Duodenal mucosa (tissue), 2 donors: ENCODE data around the gene TSEN2.

ENCODE experiments used
- H3K27ac ChIP-seq: one replicate; pipeline ENCODE4 v1.7.0; 2013; ENCODE audit warnings: low read depth, low read length
- H3K27me3 ChIP-seq, 2 donors: one replicate each; pipeline ENCODE4 v1.7.0; 2013; ENCODE audit warnings: low read length in 2 of 2, control low read depth in 1 of 2; ENCODE audit not compliant: insufficient read depth in 2 of 2, control insufficient read depth in 1 of 2
- H3K36me3 ChIP-seq, 2 donors: one replicate each; pipeline ENCODE4 v1.7.0; 2013; ENCODE audit warnings: low read length in 2 of 2, control low read depth in 1 of 2; ENCODE audit not compliant: insufficient read depth in 2 of 2, control insufficient read depth in 1 of 2
- H3K4me1 ChIP-seq, 2 donors: one replicate each; pipeline ENCODE4 v1.7.0; 2013; ENCODE audit warnings: low read length in 2 of 2, control low read depth in 1 of 2; ENCODE audit not compliant: insufficient read depth in 2 of 2, control insufficient read depth in 1 of 2
- H3K4me3 ChIP-seq, 2 donors: one replicate each; pipeline ENCODE4 v1.7.0; 2013; ENCODE audit warnings: low read length in 2 of 2, low read depth in 1 of 2
- H3K9ac ChIP-seq, 2 donors: one replicate each; pipeline ENCODE4 v1.7.0; 2013; ENCODE audit warnings: low read length in 2 of 2, low read depth in 1 of 2
- H3K9me3 ChIP-seq, 2 donors: one replicate each; pipeline ENCODE4 v1.7.0; 2013; ENCODE audit warnings: low read length in 2 of 2, control low read depth in 1 of 2; ENCODE audit not compliant: control insufficient read depth in 1 of 2

The TSEN2 gene

GRCh38 chr3:12484198-12484982 lies at the start of gene TSEN2:
Gene TSEN2 (plus strand): TSS chr3:12484480. CDS start chr3:12489801, 5,321 bp downstream.
- Histone ChIP-seq H3K27me3 (no peaks in the 10 kb centered on the region), H3K9me3 (no peaks in the 10 kb centered on the region), H3K4me1 (peaks cover 27 to 40% of the 10 kb centered on the region in 2 donors), H3K36me3 (no peaks in the 10 kb centered on the region), H3K9ac (peak within 1 kb of the TSS; percentile 71 to 81), H3K4me3 (peak within 1 kb of the TSS; percentile 87 to 94), H3K27ac (peak within 1 kb of the TSS; percentile 70)

- no peak overlapping the region for H3K4me3 ChIP-seq
These were observed 47.6 kb upstream of the TSEN2 start for GRCh38 chr3:12436514-12437220.

DNA sequence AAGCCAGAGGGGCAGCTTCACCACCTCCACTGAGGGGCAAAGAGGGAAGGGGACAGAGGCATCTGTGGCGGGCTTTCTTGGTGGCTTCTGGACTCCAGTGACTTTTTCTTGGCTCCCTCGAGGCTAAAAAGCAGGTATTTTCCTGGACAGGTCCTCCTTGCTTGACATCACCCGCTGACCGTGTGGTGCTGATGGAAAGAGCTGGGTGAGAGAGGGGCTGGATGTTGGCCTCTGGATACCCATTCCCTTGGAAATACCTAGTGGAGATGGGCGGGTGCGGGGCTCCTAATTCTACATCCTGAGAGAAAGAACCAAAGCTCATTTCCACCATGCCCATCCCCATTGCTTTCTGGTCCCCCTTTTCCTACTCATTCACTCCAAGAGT lies 47.1 kb upstream of the TSEN2 start:
- Histone ChIP-seq H3K9ac (no peak overlapping the region), H3K27me3 (no peaks in the 10 kb centered on the region), H3K27ac (no peak overlapping the region), H3K9me3 (no peaks in the 10 kb centered on the region), H3K4me1 (peaks cover 6 to 13% of the 10 kb centered on the region in 2 donors), H3K36me3 (peaks cover 4% of the 10 kb centered on the region in 2 donors), H3K4me3 (no peak overlapping the region)

More at GRCh38 chr3:12436514-12437220, 47.6 kb upstream of the TSEN2 start:
- no peak overlapping the region for H3K27ac ChIP-seq
- H3K4me1 ChIP-seq: peaks cover 6 to 13% of the 10 kb centered on the region in 2 donors
- peaks cover 4% of the 10 kb centered on the region in 2 donors for H3K36me3 ChIP-seq
- no peak overlapping the region for H3K9ac ChIP-seq
- no peaks in the 10 kb centered on the region for H3K27me3 ChIP-seq
- no peaks in the 10 kb centered on the region for H3K9me3 ChIP-seq

DNA sequence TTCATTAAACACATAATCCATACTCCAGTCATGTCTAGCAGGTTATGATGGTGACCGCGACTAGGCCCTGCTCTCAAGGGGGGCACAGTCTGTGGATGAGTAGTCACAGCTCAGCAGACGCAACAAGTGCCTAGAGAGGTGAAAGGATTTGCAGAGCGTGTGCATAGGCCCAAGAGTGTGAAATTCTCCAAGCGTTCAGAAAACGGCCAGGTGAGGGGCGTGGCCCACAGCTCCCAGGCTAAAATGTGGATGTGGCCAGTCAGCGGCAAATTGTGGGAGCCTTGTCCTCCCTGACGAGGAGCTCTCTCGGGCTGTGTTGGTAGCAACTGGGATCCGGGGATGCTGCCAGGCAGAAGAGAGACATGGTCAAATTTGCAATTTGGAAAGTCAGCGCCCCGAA lies 46.4 kb upstream of the TSEN2 start:
- Histone ChIP-seq H3K27ac (no peak overlapping the region), H3K36me3 (peaks cover 4% of the 10 kb centered on the region in 2 donors), H3K4me1 (peaks cover 12 to 16% of the 10 kb centered on the region in 2 donors), H3K4me3 (no peak overlapping the region), H3K27me3 (no peaks in the 10 kb centered on the region), H3K9ac (no peak overlapping the region), H3K9me3 (no peaks in the 10 kb centered on the region)

DNA sequence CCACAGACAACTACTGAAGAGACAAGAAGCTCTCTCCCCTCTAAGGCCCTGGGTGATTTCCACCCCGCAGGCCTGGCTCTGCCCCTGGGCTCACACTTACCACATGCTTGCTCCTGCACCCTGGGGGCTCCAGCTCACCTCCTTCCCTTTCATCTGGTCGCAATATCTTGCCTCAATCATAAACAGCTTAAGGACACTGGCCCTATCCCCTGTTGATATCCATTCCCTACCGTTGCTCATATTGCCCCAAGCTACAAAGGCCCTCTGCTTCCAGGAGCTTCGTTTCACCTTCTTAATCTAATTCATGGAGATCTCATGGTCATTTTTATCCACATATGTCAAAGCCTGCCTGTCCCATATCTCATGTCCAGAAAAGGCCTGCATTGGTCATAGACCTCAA lies 46.0 kb upstream of the TSEN2 start:
- H3K36me3 ChIP-seq: peaks cover 4% of the 10 kb centered on the region in 2 donors
- no peaks in the 10 kb centered on the region for H3K27me3 ChIP-seq
- no peak overlapping the region for H3K9ac ChIP-seq
- no peak overlapping the region for H3K4me3 ChIP-seq
- H3K27ac ChIP-seq: no peak overlapping the region
- no peaks in the 10 kb centered on the region for H3K9me3 ChIP-seq
- peaks cover 16 to 21% of the 10 kb centered on the region in 2 donors for H3K4me1 ChIP-seq

DNA sequence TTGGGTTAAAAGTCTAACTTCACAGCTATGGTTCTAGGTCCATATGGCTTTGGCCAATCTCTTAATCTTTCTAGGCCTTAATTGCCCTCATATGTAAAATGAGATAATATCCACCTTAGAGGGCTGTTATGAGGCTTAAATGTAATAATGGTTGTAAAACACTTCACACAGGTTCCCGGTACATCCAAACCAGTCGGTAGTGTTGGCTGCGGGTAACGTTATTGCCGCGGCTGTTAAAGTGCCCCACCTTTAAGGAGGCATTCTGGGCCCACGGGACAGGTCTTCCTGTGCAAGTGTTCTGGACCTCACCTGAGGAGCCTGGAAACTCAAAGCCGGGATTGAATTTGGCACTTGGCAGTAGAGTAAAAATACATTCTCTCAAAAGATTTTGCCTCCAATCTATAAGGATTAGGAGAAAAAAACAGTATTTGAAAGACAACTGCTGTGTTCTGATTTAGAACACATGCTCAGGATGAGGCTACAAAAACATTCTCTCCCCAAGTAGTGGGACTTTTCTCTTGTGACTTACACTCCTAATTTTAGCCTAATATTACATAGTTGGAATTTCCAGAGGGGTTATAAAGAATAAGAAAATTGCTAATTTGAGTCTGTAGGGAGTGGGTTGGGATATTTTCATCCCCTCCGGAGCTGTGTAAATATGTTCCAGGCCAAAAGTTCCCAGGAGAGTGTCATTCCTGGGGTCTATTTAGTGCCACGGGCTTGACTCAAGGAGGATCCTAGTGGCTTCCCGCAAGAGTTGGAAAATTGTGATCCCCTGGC lies 44.9 kb upstream of the TSEN2 start:
- Histone ChIP-seq H3K4me3 (no peak overlapping the region), H3K4me1 (peaks cover 26 to 31% of the 10 kb centered on the region in 2 donors), H3K36me3 (peaks cover 4% of the 10 kb centered on the region in 2 donors), H3K9ac (no peak overlapping the region), H3K9me3 (no peaks in the 10 kb centered on the region), H3K27me3 (no peaks in the 10 kb centered on the region), H3K27ac (no peak overlapping the region)

DNA sequence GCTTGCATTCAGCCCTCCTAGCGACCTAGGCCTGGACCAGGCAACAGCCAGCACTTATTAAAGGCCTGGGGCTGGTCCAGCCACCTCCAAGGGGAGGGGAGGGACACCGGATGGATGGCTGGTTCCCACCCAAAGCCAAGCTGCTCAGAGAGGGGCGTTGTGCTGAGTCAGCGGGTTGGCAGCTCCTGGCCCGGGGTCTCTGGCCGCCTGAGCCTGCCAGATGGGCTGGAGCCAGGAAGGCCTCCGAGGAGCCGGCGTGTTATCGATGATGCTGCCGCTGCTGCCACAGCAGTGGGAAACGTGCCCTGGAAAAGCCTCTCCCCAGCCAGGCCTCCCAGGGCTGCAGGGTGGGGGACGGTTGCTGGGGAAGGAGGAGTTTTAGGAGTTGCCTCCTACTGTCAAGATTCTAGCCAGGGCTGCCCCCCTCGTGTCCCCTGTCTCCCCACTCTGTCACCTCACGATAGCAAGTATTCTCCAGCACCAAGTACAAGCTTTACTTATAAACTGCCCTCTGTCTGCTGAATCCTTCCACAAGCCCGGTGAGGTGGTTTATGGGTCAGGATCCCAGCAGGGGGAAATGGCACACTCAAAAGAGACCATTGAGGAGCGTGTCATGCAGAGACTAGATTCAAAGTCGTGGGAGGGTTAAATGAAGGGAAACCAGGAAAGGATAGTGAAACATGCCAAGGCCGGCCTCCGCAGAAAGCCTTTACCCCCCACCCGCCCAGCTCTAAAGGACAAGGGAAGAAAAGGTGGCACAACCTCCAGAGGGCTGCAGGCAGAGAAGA lies 43.2 kb upstream of the TSEN2 start:
- no peak overlapping the region for H3K9ac ChIP-seq
- H3K36me3 ChIP-seq: no peaks in the 10 kb centered on the region
- no peak overlapping the region for H3K27ac ChIP-seq
- no peaks in the 10 kb centered on the region for H3K9me3 ChIP-seq
- H3K27me3 ChIP-seq: no peaks in the 10 kb centered on the region
- no peak overlapping the region for H3K4me3 ChIP-seq
- peaks cover 40 to 42% of the 10 kb centered on the region in 2 donors for H3K4me1 ChIP-seq

DNA sequence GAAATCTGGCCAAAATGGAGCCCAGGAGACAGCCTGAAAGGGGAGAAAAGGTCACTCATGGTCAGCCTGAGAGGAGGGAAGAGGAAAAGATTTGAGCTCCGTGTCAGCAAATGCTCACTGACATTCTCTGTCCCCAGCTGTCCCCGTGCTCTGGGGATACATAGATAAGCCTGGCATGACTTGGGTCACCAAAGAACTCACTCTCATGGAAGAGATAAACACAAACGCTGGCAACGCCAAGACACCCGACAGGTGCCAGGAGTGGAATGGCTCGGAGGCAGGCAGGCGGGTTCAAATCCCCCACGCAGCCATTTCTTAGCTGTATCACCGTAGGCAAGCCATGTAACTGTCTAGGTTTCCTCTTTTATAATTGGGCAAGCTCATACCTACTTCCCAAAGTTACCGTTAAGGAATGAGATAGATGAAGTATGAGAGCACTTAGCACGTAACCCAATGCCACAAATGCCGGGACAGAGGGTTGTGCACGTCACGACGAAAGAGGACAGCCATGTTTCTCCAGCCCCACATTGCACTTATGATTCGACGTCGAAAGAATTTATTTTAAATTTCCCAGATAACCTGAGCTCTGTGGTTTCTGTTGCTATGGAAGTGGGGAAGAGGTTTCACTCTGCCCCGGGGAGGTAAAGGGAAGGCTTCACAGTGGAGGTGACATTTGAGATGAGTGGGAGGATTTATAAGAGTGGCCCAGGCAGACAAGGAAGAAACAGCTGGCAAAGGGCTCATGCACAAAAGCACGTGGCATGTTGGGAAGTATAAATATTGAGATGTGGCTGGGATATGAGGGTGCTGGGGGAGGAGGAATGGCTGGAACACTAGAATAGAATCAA lies 41.4 kb upstream of the TSEN2 start:
- H3K4me3 ChIP-seq: no peak overlapping the region
- H3K9ac ChIP-seq: no peak overlapping the region
- no peak overlapping the region for H3K27ac ChIP-seq
- H3K27me3 ChIP-seq: no peaks in the 10 kb centered on the region
- H3K4me1 ChIP-seq: peaks cover 40 to 44% of the 10 kb centered on the region in 2 donors
- no peaks in the 10 kb centered on the region for H3K9me3 ChIP-seq
- no peaks in the 10 kb centered on the region for H3K36me3 ChIP-seq
